NB4 (cell line): ENCODE data around the gene GRIK4.

Source experiments
- DNase-seq: peaks from one replicate; pipeline ENCODE4 v3.0.0; 2010; ENCODE audit warnings: low read depth
- H3K4me3 ChIP-seq: one replicate; pipeline ENCODE4 v1.5.1; 2011; ENCODE audit warnings: mild to moderate bottlenecking, low read depth, low read length, moderate library complexity
- MYC ChIP-seq: IDR thresholded peaks from 2 replicates; pipeline ENCODE4 v1.6.1; 2011; ENCODE audit warnings: low read depth, low read length
- POLR2A ChIP-seq: IDR thresholded peaks from 2 replicates; pipeline ENCODE4 v1.6.1; 2011; ENCODE audit warnings: mild to moderate bottlenecking; ENCODE audit not compliant: insufficient read length; ENCODE audit errors: extremely low read depth
- TF ChIP-seq, protein P1 (sequence below): IDR thresholded peaks from 2 replicates; pipeline ENCODE4 v1.6.1; 2011; ENCODE audit warnings: low read depth, low read length
- TF ChIP-seq, protein P2 (sequence below): IDR thresholded peaks from one replicate; pipeline ENCODE4 v1.5.1; 2012; ENCODE audit warnings: low read depth, low read length

The GRIK4 gene

DNA sequence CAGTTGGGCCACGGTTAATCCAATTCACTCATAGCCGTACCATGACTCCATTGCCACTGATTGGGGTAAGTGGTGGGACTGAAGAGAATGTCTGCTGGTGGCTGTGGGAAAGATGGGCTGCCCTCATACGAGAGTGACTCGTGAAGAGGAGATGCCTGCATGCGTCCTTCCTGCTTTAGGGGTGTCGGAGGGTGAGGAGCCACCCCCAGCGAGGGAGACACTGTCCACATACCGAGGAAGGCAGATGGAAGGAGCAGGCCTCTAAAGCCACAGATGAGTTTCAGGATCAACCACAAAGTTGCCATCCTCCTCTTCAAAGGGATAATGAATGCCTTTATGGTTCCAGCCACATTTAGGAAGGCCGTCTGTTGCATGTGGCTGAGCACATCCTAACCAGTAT lies 83.2 kb downstream of the GRIK4 start:
- no peak for DNase-seq
- H3K4me3 ChIP-seq, result no peak overlapping the region
- no peak for TF ChIP-seq POLR2A
- TF ChIP-seq, protein P1, sequence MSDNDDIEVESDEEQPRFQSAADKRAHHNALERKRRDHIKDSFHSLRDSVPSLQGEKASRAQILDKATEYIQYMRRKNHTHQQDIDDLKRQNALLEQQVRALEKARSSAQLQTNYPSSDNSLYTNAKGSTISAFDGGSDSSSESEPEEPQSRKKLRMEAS, result no peak
- TF ChIP-seq MYC, result no peak
- TF ChIP-seq, protein P2, sequence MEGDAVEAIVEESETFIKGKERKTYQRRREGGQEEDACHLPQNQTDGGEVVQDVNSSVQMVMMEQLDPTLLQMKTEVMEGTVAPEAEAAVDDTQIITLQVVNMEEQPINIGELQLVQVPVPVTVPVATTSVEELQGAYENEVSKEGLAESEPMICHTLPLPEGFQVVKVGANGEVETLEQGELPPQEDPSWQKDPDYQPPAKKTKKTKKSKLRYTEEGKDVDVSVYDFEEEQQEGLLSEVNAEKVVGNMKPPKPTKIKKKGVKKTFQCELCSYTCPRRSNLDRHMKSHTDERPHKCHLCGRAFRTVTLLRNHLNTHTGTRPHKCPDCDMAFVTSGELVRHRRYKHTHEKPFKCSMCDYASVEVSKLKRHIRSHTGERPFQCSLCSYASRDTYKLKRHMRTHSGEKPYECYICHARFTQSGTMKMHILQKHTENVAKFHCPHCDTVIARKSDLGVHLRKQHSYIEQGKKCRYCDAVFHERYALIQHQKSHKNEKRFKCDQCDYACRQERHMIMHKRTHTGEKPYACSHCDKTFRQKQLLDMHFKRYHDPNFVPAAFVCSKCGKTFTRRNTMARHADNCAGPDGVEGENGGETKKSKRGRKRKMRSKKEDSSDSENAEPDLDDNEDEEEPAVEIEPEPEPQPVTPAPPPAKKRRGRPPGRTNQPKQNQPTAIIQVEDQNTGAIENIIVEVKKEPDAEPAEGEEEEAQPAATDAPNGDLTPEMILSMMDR, result no peak

DNA sequence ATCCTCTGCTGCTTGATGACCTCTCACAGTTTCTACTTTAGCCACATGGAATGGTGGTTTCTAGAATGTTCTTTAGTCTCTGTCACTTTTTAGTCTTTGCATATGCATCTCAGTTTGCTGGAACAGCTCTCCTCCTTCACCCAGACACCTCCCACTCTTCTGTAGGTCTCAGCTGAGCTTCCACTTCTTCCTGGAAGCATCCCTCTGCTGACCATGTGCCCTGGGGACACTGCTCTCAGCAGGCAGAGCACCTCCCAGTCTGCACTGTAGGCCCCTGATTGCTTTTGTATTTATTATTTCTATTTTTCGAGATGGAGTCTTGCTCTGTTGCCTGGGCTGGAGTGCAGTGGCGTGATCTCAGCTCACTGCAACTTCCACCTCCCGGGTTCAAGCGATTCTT lies 84.0 kb downstream of the GRIK4 start:
- DNase-seq, result no peak
- H3K4me3 ChIP-seq, result no peak overlapping the region
- TF ChIP-seq, protein P1, result no peak
- TF ChIP-seq POLR2A (no peak), MYC (no peak)

DNA sequence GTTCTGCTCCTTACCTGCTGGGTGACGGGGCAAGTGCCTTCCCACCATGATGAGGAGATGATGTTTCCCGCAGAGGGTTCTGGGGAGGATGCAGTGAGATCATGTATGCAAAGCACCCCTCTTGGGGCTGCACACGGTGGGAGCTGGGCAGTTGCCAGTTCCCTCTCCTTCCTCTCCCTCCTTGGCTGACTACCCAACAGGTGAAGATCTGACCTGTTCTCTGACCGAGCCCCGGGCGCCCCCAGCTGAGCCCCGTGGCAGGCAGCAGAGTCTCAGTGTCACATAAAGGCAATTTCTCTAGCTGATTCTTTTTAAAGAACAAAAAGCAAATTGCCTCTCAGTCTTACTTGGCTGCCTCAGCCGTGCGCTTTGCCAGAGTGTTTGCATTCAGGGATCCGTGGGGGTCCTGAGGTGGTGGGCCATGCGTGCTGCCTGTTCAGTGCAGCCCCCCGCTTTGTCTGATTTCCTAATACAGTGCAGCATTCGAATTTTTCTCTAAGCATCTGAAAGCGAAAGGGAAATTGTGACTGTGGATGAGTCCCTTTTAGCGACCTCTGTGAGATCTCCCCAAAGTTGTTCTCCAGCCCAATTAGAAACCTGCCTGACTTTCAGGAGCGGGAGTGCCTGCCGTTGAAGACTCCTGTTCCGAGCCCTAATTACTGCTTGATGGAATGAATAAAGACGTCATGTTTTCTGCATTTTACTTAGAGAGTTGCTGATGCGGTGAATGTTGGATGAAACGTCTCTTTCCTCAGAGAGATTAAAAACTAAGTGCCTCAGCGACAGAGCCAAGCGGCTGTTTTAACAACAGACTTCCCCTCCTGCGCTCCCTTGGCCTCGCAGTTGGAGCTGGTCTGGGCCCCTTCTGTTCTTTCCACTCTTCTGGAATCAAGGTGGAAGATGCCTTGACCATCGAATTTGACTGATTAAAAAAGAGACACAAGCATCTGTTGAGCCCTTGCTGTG lies 86.0 kb downstream of the GRIK4 start:
- TF ChIP-seq, protein P1, result no peak
- TF ChIP-seq, protein P2, result no peak
- TF ChIP-seq POLR2A (no peak), MYC (no peak)
- no peak for DNase-seq
- H3K4me3 ChIP-seq, result no peak overlapping the region

DNA sequence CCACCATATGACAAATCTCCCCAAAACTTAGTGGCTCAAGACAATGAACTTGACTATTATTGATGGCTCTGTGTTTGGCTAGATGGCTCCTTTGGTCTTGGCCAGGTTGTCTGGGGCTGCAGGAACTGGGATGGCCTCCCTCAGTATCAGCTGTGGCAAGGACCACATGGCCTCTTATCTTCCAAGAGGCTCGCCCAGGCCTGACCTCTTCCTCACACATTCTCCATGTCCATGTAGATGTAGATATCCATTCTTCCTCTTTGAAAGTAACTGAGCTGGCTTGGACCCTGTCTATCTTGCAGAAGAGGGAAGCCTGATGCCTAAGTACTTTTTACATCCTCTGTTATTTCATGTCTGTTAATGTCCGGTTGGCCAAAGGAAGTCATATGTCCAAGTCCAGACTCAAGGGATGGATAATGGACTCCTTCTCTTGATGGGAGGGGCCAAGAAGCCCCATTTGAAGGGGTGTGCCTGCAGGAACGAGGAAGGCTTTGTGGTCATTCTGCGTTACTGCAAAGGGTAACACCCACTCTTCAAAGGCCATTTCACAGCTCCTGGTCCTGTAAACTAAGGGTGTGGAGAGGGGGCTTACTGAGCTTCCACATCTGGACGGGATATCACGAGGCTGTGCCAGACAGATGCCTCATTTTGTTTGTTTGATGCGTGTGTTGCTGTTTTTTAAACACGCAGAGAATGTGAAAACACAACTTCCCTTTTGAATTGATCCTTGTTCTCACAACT lies 87.1 kb downstream of the GRIK4 start:
- no peak for DNase-seq
- TF ChIP-seq, protein P2, result no peak
- TF ChIP-seq MYC (no peak), POLR2A (no peak)
- TF ChIP-seq, protein P1, result no peak

DNA sequence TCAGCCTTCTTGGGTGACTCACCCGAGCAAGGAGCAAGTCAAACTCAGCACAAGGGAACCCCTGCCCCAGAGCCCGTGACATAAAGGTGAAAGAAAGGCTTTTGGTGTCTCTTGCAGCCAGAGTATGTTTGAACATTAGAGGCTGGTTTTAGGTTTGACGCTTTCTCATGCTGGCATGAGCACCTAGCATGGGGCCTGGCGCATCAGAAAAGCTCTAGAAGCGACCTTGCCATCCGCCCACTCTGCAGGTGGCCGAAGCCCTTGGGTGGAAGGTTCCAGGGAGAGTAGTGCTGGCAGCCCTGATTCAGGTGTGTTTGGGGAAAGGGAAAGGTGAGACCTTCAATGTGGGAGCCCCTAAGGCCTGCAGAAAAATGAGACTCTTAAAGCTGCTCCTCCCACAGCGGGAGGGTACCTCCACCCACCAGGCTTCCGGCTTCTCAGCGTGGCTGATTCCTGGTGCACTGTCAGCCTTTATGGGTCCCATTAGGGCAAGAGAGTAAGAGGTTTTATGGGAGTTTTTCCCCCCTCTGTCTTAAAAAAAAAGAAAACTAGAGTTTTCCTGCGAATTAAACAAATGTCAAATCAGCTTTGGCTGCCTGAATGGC lies 88.4 kb downstream of the GRIK4 start:
- H3K4me3 ChIP-seq, result no peak overlapping the region
- TF ChIP-seq MYC (no peak), POLR2A (no peak)
- TF ChIP-seq, protein P1, result no peak
- no peak for DNase-seq

More for the DNA sequence above, 87.1 kb downstream of the GRIK4 start:
- H3K4me3 ChIP-seq, result no peak overlapping the region

DNA sequence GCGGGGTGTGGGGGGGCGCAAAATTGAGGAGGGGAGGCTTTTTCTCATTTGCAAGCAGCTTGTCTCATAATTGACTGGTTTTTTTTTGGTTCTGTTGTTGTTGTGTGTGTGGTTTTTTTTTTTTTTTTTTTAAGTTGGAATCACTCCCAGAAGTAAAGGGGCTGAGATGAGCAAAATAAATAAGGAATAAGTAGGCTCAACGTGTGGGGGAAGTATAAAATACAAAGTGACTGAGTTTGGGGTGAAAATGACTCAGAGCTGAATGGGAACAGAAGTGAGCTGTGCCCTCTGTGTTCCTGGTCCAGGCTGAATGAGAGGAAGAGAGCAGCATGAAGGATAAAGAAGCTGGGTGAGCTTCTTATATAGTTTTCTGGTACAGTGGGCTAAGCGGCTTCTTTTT lies 90.0 kb downstream of the GRIK4 start:
- TF ChIP-seq, protein P1, result no peak
- TF ChIP-seq, protein P2, result no peak
- no peak for TF ChIP-seq MYC
- TF ChIP-seq POLR2A, result no peak
- no peak for DNase-seq
- H3K4me3 ChIP-seq, result no peak overlapping the region
